GM23248 (cell line): ENCODE measurements around the gene R3HDM4.

Experiments
- EZH2 ChIP-seq: fragments of 200-600 bp; sonication (generic); IDR thresholded peaks from 2 replicates; pipeline ENCODE4 v1.6.1; 2018; ENCODE audit warnings: antibody characterized with exemption, mild to moderate bottlenecking; ENCODE audit not compliant: insufficient read depth, poor library complexity, severe bottlenecking
- EZH2phosphoT487 ChIP-seq: fragments of 200-600 bp; sonication (generic); IDR thresholded peaks from 2 replicates; pipeline ENCODE4 v1.6.1; 2018; ENCODE audit warnings: antibody characterized with exemption, moderate library complexity, mild to moderate bottlenecking, low read depth; ENCODE audit not compliant: insufficient read depth

DNA sequence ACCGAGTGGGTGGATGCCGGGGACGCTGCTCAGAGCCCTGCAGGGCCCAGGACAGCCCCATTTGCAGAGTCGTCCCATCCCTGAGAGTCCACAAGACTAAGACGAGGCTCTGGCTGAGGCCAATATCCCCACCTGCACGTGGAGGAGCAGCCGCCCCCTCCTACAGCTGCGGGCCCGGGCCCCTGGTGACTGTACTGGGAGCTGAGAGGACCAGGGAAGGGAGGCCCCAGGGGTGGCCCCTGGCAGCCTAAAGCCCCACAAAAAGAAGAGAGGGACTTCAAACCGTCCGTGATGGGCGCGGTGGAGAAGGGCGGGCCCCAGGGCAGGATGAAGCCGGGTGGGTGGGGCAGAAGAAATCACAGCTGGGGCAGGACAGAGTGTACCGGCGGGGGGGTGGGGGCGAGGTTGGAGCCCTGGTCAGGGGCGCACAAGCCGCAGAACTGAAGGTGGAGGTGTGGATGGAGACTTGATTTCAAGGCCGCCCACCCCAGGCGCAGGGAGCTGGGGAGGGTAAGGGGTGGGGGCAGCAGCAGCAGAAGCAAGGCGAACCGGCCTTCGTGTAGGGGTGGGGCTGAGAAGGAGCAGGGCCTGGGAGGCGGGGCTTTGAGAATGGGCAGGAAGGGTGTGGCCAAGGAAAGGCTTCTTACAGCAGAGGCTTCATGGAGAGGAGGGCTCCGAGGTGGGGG, 40.6 kb downstream of the R3HDM4 start:
- TF ChIP-seq EZH2phosphoT487, result no peak
- TF ChIP-seq EZH2, result no peak
